Measurements from ENCODE around the gene GNG12.
A peak's percentile ranks its signal among the peaks of the same experiment; 100 is the strongest.

GNG12 gene

GRCh38 chr1:67831850-67832513 lies 1.3 kb downstream of the GNG12 start:
- H3K27ac ChIP-seq (ENCODE audit: low read depth, low read length) = peak overlapping the region; percentile 89
- H3K36me3 ChIP-seq (ENCODE audit: control insufficient read depth in 1 of 2, insufficient read depth in 2 of 2, low read length in 2 of 2) = no peaks in the 10 kb centered on the region
- peak overlapping the region; percentile 73 to 80 for H3K9ac ChIP-seq (ENCODE audit: low read depth in 1 of 2, low read length in 2 of 2)
- no peaks in the 10 kb centered on the region for H3K9me3 ChIP-seq (ENCODE audit: control insufficient read depth in 1 of 2, low read length in 2 of 2)
- H3K4me3 ChIP-seq (ENCODE audit: low read depth in 1 of 2, low read length in 2 of 2) = peak overlapping the region; percentile 84 to 93
- H3K27me3 ChIP-seq (ENCODE audit: control insufficient read depth in 1 of 2, insufficient read depth in 2 of 2, low read length in 2 of 2) = peaks cover 0 to 7% of the 10 kb centered on the region in 2 donors
- peaks cover 22 to 36% of the 10 kb centered on the region in 2 donors for H3K4me1 ChIP-seq (ENCODE audit: control insufficient read depth in 1 of 2, insufficient read depth in 2 of 2, low read length in 2 of 2)

GRCh38 chr1:67830928-67831830 lies 2.1 kb downstream of the GNG12 start:
- Histone ChIP-seq H3K4me1 (ENCODE audit: control insufficient read depth in 1 of 2, insufficient read depth in 2 of 2, low read length in 2 of 2) (peaks cover 25 to 42% of the 10 kb centered on the region in 2 donors), H3K9me3 (ENCODE audit: control insufficient read depth in 1 of 2, low read length in 2 of 2) (no peaks in the 10 kb centered on the region), H3K27me3 (ENCODE audit: control insufficient read depth in 1 of 2, insufficient read depth in 2 of 2, low read length in 2 of 2) (peaks cover 0 to 7% of the 10 kb centered on the region in 2 donors), H3K4me3 (ENCODE audit: low read depth in 1 of 2, low read length in 2 of 2) (peak overlapping the region; percentile 84 to 93), H3K9ac (ENCODE audit: low read depth in 1 of 2, low read length in 2 of 2) (peak overlapping the region; percentile 38 to 80), H3K36me3 (ENCODE audit: control insufficient read depth in 1 of 2, insufficient read depth in 2 of 2, low read length in 2 of 2) (no peaks in the 10 kb centered on the region), H3K27ac (ENCODE audit: low read depth, low read length) (peak overlapping the region; percentile 89)

GRCh38 chr1:67830226-67830625 lies 3.0 kb downstream of the GNG12 start:
- Histone ChIP-seq H3K27ac (ENCODE audit: low read depth, low read length) (no peak overlapping the region), H3K4me3 (ENCODE audit: low read depth in 1 of 2, low read length in 2 of 2) (peak overlapping the region in 1 of 2 donors; percentile 84)

GRCh38 chr1:67827688-67828087 lies 5.6 kb downstream of the GNG12 start:
- Histone ChIP-seq H3K36me3 (ENCODE audit: control insufficient read depth in 1 of 2, insufficient read depth in 2 of 2, low read length in 2 of 2) (no peaks in the 10 kb centered on the region), H3K4me3 (ENCODE audit: low read depth in 1 of 2, low read length in 2 of 2) (no peak overlapping the region), H3K27ac (ENCODE audit: low read depth, low read length) (no peak overlapping the region), H3K4me1 (ENCODE audit: control insufficient read depth in 1 of 2, insufficient read depth in 2 of 2, low read length in 2 of 2) (peaks cover 21 to 47% of the 10 kb centered on the region in 2 donors), H3K9me3 (ENCODE audit: control insufficient read depth in 1 of 2, low read length in 2 of 2) (no peaks in the 10 kb centered on the region), H3K9ac (ENCODE audit: low read depth in 1 of 2, low read length in 2 of 2) (no peak overlapping the region), H3K27me3 (ENCODE audit: control insufficient read depth in 1 of 2, insufficient read depth in 2 of 2, low read length in 2 of 2) (no peaks in the 10 kb centered on the region)

More at GRCh38 chr1:67830226-67830625, 3.0 kb downstream of the GNG12 start:
- peaks cover 0 to 7% of the 10 kb centered on the region in 2 donors for H3K27me3 ChIP-seq (ENCODE audit: control insufficient read depth in 1 of 2, insufficient read depth in 2 of 2, low read length in 2 of 2)
- H3K36me3 ChIP-seq (ENCODE audit: control insufficient read depth in 1 of 2, insufficient read depth in 2 of 2, low read length in 2 of 2) = no peaks in the 10 kb centered on the region
- H3K4me1 ChIP-seq (ENCODE audit: control insufficient read depth in 1 of 2, insufficient read depth in 2 of 2, low read length in 2 of 2) = peaks cover 34 to 49% of the 10 kb centered on the region in 2 donors
- no peaks in the 10 kb centered on the region for H3K9me3 ChIP-seq (ENCODE audit: control insufficient read depth in 1 of 2, low read length in 2 of 2)
- H3K9ac ChIP-seq (ENCODE audit: low read depth in 1 of 2, low read length in 2 of 2) = peak overlapping the region in 1 of 2 donors; percentile 80

GRCh38 chr1:67825591-67825990 lies 7.7 kb downstream of the GNG12 start:
- Histone ChIP-seq H3K27ac (ENCODE audit: low read depth, low read length) (no peak overlapping the region), H3K27me3 (ENCODE audit: control insufficient read depth in 1 of 2, insufficient read depth in 2 of 2, low read length in 2 of 2) (no peaks in the 10 kb centered on the region), H3K9ac (ENCODE audit: low read depth in 1 of 2, low read length in 2 of 2) (no peak overlapping the region), H3K9me3 (ENCODE audit: control insufficient read depth in 1 of 2, low read length in 2 of 2) (no peaks in the 10 kb centered on the region), H3K36me3 (ENCODE audit: control insufficient read depth in 1 of 2, insufficient read depth in 2 of 2, low read length in 2 of 2) (no peaks in the 10 kb centered on the region), H3K4me3 (ENCODE audit: low read depth in 1 of 2, low read length in 2 of 2) (no peak overlapping the region), H3K4me1 (ENCODE audit: control insufficient read depth in 1 of 2, insufficient read depth in 2 of 2, low read length in 2 of 2) (peaks cover 21 to 48% of the 10 kb centered on the region in 2 donors)

- H3K36me3 ChIP-seq (ENCODE audit: control insufficient read depth in 1 of 2, insufficient read depth in 2 of 2, low read length in 2 of 2) = no peaks in the 10 kb centered on the region
- H3K4me1 ChIP-seq (ENCODE audit: control insufficient read depth in 1 of 2, insufficient read depth in 2 of 2, low read length in 2 of 2) = peaks cover 26 to 51% of the 10 kb centered on the region in 2 donors
- no peaks in the 10 kb centered on the region for H3K27me3 ChIP-seq (ENCODE audit: control insufficient read depth in 1 of 2, insufficient read depth in 2 of 2, low read length in 2 of 2)
- no peaks in the 10 kb centered on the region for H3K9me3 ChIP-seq (ENCODE audit: control insufficient read depth in 1 of 2, low read length in 2 of 2)
- no peak overlapping the region for H3K9ac ChIP-seq (ENCODE audit: low read depth in 1 of 2, low read length in 2 of 2)
- H3K4me3 ChIP-seq (ENCODE audit: low read depth in 1 of 2, low read length in 2 of 2) = no peak overlapping the region
- H3K27ac ChIP-seq (ENCODE audit: low read depth, low read length) = no peak overlapping the region
These were observed 8.5 kb downstream of the GNG12 start for GRCh38 chr1:67824766-67825165.

GRCh38 chr1:67823615-67824014 lies 9.7 kb downstream of the GNG12 start:
- no peak overlapping the region for H3K27ac ChIP-seq (ENCODE audit: low read depth, low read length)

GRCh38 chr1:67821263-67821662 lies 12.0 kb downstream of the GNG12 start:
- H3K36me3 ChIP-seq (ENCODE audit: control insufficient read depth in 1 of 2, insufficient read depth in 2 of 2, low read length in 2 of 2) = no peaks in the 10 kb centered on the region
- H3K9ac ChIP-seq (ENCODE audit: low read depth in 1 of 2, low read length in 2 of 2) = no peak overlapping the region
- H3K4me1 ChIP-seq (ENCODE audit: control insufficient read depth in 1 of 2, insufficient read depth in 2 of 2, low read length in 2 of 2) = peaks cover 46 to 60% of the 10 kb centered on the region in 2 donors
- no peaks in the 10 kb centered on the region for H3K27me3 ChIP-seq (ENCODE audit: control insufficient read depth in 1 of 2, insufficient read depth in 2 of 2, low read length in 2 of 2)
- no peaks in the 10 kb centered on the region for H3K9me3 ChIP-seq (ENCODE audit: control insufficient read depth in 1 of 2, low read length in 2 of 2)
- no peak overlapping the region for H3K4me3 ChIP-seq (ENCODE audit: low read depth in 1 of 2, low read length in 2 of 2)
- no peak overlapping the region for H3K27ac ChIP-seq (ENCODE audit: low read depth, low read length)

More at GRCh38 chr1:67823615-67824014, 9.7 kb downstream of the GNG12 start:
- no peak overlapping the region for H3K4me3 ChIP-seq (ENCODE audit: low read depth in 1 of 2, low read length in 2 of 2)
- no peaks in the 10 kb centered on the region for H3K9me3 ChIP-seq (ENCODE audit: control insufficient read depth in 1 of 2, low read length in 2 of 2)
- H3K9ac ChIP-seq (ENCODE audit: low read depth in 1 of 2, low read length in 2 of 2) = no peak overlapping the region
- H3K4me1 ChIP-seq (ENCODE audit: control insufficient read depth in 1 of 2, insufficient read depth in 2 of 2, low read length in 2 of 2) = peaks cover 37 to 57% of the 10 kb centered on the region in 2 donors
- no peaks in the 10 kb centered on the region for H3K36me3 ChIP-seq (ENCODE audit: control insufficient read depth in 1 of 2, insufficient read depth in 2 of 2, low read length in 2 of 2)
- no peaks in the 10 kb centered on the region for H3K27me3 ChIP-seq (ENCODE audit: control insufficient read depth in 1 of 2, insufficient read depth in 2 of 2, low read length in 2 of 2)

GRCh38 chr1:67818725-67819301 lies 14.5 kb downstream of the GNG12 start:
- Histone ChIP-seq H3K27ac (ENCODE audit: low read depth, low read length) (no peak overlapping the region), H3K27me3 (ENCODE audit: control insufficient read depth in 1 of 2, insufficient read depth in 2 of 2, low read length in 2 of 2) (no peaks in the 10 kb centered on the region), H3K9ac (ENCODE audit: low read depth in 1 of 2, low read length in 2 of 2) (peak overlapping the region in 1 of 2 donors; percentile 13), H3K9me3 (ENCODE audit: control insufficient read depth in 1 of 2, low read length in 2 of 2) (no peaks in the 10 kb centered on the region), H3K4me1 (ENCODE audit: control insufficient read depth in 1 of 2, insufficient read depth in 2 of 2, low read length in 2 of 2) (peaks cover 56 to 62% of the 10 kb centered on the region in 2 donors), H3K4me3 (ENCODE audit: low read depth in 1 of 2, low read length in 2 of 2) (no peak overlapping the region), H3K36me3 (ENCODE audit: control insufficient read depth in 1 of 2, insufficient read depth in 2 of 2, low read length in 2 of 2) (no peaks in the 10 kb centered on the region)

- H3K9ac ChIP-seq (ENCODE audit: low read depth in 1 of 2, low read length in 2 of 2) = peak overlapping the region in 1 of 2 donors; percentile 13
- no peaks in the 10 kb centered on the region for H3K9me3 ChIP-seq (ENCODE audit: control insufficient read depth in 1 of 2, low read length in 2 of 2)
- no peak overlapping the region for H3K4me3 ChIP-seq (ENCODE audit: low read depth in 1 of 2, low read length in 2 of 2)
- H3K4me1 ChIP-seq (ENCODE audit: control insufficient read depth in 1 of 2, insufficient read depth in 2 of 2, low read length in 2 of 2) = peaks cover 59 to 60% of the 10 kb centered on the region in 2 donors
- no peaks in the 10 kb centered on the region for H3K27me3 ChIP-seq (ENCODE audit: control insufficient read depth in 1 of 2, insufficient read depth in 2 of 2, low read length in 2 of 2)
- H3K36me3 ChIP-seq (ENCODE audit: control insufficient read depth in 1 of 2, insufficient read depth in 2 of 2, low read length in 2 of 2) = no peaks in the 10 kb centered on the region
- peak overlapping the region; percentile 30 for H3K27ac ChIP-seq (ENCODE audit: low read depth, low read length)
These were observed 15.1 kb downstream of the GNG12 start for GRCh38 chr1:67818162-67818561.

Data from duodenal mucosa (tissue), 2 donors.